Measurements from ENCODE around the gene IFNAR2.
"Not testable (repeated sequence)": the region's sequence is repeated elsewhere in the genome, so short reads cannot be mapped to it uniquely, and the experiment has no call there.

IFNAR2 gene

DNA sequence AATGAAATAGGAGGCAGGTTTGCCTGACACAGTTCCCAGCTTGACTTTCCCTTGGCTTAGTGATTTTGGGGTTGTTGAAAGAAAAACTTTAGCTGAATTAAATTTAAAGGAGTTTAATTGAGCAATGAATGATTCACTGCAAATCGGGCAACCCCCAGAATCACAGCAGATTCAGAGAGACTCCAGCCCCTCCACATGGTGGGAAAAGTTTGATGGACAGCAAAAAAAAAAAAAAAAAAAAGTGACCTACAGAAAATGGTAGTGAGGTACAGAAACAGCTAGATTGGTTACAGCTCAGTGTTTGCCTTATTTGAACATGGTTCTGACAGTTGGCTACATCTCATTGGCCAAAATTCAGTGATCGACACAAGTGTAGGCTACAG, 12.6 kb upstream of the IFNAR2 start:
- no peak for DNase-seq (ENCODE audit: low read depth)

DNA sequence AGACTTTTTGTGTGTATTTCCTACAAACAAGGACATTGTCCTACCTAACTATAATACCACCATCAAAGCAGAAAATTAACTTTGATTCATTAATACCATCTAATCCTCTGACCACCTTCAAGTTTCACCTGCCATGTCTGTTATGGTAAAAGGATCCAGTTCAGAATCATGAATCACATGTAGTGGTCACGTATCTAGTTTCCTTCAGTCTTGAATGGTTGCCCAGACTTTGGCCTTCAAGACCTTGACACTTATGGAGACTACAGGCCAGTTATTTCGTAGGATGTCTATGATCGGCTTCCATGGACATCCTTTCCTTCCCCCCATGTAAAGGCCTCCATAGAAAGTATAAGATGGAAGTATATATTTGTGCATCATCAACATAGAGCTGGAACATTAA, 10.4 kb upstream of the IFNAR2 start:
- no peak for DNase-seq (ENCODE audit: low read depth)

DNA sequence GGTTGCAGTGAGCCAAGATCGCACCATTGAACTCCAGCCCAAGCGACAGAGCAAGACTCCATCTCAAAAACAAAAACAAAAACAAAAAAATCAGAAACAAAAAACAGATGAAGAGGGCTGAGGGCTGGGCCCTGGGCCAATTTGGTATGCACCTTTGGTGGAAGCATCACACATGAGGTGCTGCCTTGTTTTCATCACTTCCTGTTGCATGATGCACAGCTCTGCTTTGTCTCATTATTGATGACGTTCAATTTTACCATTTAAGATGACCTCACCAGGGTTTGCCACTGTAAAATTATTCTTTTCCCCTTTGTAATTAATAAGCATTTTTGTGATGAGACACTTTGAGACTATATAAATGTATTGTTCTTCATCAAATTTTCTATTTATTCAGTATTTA, 9.8 kb upstream of the IFNAR2 start:
- DNase-seq (ENCODE audit: low read depth): no peak

DNA sequence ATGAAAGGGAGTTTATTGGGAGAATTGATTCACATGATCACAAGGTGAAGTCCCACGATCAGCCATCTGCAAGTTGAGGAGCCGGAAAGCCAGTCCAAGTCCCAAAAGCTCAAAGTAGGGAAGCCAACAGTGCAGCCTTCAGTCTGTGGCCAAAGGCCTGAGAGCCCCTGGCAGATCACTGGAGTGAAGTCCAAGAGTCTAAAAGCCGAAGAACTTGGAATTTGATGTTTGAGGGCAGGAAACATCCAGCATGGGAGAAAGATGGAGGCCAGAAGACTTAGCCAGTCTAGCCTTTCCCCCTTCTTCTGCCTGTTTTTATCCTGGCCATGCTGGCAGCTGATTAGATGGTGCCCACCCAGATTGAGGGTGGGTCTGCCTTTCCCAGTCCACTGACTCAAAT, 4.4 kb upstream of the IFNAR2 start:
- not testable (repeated sequence) for DNase-seq (ENCODE audit: low read depth)

DNA sequence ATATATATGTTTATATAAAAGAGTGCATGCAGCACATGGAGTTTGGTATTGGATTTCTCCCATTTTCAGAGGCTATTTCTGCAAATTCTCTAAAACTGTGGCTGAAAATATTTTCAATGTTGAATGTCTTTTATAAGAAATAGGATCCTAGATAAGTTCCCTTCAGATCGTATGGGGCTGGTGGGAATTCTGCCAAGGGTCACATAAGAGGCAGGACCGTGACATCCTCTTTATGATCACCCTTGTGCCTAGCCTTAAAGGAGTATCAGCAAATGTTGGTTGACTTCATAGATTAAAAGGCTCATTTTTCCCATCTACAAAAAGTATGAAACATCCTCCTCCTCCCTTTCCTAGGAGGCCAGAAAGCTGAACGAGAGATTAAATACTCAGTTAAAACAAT, 1.3 kb upstream of the IFNAR2 start:
- DNase-seq (ENCODE audit: low read depth): no peak

DNA sequence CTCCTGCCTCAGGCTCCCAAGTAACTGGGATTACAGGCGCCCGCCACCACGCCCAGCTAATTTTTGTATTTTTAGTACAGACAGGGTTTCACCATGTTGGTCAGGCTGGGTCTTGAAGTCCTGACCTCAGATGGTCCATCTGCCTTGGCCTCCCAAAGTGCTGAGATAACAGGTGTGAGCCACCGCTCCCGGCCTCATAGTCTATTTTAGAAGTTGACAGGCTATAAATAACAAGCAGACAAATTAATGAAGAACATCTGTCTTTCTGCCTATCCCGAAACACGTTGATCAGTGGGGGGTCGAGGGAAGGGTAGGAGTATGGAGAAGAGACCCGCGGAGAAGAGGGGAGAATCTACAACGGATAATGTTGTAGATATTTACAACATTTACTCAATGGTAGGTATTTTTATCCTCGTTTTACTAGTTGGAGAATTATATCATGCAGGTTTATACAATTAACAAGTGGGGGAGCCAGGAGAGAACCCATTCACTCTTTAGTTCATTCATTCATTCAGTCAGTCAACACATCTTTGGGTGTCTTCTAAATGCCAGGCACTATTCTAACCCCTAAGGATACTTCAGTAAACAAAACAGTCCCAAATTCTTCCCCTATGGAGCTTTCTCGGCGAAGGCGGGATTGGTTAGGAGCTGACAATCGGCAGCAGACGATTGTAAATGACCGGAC, 497 bp upstream of the IFNAR2 start:
- no peak for DNase-seq (ENCODE audit: low read depth)

DNA sequence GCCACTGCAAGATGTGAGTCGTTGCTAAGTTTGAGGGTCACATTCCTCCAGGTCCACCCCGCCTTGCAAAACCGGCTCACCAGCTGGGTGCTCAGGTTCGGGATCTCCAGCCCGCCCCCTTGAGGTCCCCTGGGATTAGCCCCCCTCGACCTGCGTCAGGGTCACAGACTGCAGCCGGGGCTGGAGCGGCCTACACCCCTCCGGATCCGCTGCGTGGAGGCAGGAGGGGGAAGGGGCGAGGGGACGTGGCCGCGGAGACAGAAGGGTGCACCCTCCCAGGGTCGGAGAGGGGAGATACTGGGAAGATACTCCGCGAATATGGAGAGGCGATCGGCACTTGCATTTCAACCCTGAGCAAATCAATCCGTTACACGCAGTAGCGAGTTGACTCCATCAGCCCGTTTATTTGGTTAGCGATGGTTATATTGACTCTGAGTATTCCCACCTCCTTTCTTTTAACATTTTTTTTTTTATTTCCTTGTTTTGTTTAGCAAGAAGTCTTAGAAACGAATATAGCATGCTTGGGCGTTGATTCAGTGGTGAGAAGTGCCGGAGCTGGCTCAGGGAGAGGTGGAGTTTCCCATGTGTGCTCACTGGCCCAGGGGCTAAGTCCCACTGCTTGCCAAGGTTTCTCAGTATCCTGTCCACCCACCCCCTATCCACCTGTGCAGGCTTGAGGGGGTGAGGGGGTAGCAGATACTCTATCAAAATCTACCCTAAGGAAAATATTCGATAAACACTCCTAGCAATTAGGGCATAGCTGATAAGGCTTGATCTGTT, 997 bp downstream of the IFNAR2 start:
- DNase-seq (ENCODE audit: low read depth): peak; percentile 58

DNA sequence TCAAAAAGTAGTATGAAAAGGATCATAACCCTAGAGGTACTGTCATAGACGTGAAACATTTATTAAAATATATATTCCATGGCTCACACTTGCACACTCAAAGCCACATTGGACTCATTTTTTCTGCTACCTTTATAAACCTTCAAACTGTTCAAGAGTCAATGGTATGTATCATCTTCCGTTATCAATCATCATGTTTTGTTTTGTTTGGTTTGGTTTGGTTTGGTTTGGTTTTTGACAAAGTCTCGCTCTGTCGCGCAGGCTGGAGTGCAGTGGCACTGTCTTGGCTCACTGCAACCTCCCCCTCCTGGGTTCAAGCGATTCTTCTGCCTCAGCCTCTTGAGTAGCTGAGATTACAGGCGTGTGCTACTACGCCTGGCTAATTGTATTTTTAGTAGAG, 1.8 kb downstream of the IFNAR2 start:
- DNase-seq (ENCODE audit: low read depth): no peak

DNA sequence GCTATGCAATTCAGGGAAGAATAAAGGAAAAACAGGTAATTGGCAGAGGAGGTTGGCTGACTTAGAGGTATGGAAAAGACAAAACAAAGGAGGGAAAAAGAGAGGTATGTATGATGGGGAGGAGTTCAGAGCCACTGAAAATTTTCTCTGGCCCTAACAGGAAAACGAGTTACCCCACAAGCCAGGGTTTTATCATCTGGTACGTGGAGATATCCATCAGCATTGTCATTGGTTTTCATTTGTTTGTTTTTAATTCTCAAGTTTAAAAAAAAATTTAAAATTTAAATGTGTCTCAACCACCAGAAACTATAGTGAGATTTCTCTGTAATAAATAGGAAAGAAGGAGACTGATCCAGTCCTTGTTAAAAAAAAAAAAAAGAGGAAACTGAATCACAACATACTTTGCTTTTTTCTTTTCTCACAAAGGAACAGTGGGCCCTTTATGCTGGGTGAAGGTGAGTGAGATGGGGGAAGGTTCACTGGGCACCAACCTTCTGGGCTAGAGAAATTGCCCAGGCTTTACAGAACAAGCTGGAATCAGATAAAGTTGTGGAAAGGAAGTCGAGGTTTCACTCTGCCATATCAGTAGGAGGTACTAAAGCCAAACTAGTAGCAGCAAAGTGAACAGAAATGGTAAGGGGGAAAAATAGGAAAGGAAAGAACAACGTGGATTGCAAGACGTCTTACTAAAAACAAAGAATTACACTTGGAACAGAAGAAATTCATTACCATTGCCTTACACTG, 2.7 kb downstream of the IFNAR2 start:
- DNase-seq (ENCODE audit: low read depth): no peak

DNA sequence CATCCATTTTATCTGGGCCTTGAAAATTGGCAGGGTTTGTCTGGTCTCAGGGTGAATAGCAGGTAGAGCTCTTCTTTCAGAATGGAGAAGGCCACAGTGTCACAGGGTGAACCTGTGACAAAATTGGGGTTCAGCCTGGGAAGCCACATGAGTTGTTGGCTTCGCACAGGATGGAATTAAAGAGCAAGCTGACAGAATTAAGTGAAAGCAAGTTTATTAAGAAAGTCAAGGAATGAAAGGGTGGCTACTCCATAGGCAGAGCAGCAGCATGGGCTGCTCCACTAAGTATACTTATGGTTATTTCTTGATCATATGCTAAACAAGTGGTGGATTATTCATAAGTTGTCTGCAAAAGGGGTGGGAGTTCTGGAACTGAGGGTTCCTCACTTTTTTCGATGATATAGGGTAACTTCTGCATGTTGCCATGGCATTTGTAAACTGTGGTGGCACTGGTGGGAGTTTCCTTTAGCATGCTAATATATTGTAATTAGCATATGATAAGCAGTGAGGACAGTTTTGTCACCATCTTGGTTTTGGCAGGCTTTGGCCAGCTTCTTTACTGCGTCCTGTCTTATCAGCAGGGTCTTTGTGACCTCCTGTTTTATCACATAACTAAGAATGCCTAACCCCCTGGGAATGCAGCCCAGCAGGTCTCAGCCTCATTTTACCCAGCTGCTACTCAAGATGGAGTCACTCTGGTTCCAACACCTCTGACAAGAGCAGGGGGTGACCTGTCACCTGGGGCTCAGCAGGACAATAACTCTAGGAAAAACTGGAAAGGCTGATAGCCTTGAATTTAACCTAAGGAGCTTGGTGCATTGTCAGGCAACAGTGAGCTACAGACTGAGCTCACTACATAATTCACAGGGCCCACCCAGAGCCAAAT, 5.1 kb downstream of the IFNAR2 start:
- no peak for DNase-seq (ENCODE audit: low read depth)

DNA sequence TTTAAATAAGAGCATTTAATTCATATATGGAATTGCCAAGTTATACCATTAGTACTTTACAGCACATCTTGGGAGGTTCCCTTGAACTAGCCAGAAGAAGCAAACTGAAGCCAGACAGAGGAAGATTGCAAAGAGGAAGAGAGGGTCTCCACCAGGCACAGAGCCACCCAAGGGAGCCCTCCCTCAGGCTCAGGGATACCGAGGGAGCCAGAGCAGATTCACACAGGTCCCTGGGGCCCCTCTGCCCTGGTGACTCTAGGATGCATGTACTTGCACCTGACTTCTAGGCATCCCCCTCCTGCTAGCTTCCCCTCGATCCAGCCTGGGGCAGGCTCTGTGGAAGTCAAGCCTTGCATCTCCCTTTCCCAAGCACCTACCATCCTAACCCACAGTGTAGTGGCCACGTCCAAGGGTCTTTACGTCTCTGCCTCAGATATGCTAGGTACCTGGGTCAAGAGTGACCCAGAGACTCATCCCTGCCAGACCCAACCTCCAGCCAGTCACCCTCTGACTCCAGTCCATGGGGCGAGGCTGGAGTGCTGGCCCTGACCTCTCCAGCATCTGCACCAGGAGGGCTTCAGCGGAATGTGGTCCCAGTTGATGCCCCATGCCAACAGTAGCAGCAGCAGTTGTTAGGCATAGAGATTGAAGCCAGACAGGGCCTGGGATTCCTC, 6.4 kb downstream of the IFNAR2 start:
- no peak for DNase-seq (ENCODE audit: low read depth)

DNA sequence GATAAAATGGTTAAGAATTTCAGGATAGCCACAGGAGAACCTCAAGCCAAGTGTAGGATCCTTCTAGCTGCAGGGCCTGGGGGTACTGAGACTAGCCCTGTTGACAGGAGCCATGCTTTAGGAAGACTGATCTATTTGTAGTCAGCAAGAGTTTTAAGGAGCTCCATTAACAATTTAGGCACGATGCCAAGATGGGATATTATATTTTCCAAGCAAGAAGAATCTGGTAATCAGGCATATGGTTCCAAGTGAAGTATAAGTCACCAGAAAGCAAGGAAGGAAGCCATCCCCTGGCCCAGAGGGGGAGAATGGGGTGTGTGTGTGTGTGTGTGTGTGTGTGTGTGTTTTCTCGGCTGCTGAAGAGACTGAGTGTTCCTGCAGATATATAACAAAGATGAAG, 7.0 kb downstream of the IFNAR2 start:
- DNase-seq (ENCODE audit: low read depth): no peak

DNA sequence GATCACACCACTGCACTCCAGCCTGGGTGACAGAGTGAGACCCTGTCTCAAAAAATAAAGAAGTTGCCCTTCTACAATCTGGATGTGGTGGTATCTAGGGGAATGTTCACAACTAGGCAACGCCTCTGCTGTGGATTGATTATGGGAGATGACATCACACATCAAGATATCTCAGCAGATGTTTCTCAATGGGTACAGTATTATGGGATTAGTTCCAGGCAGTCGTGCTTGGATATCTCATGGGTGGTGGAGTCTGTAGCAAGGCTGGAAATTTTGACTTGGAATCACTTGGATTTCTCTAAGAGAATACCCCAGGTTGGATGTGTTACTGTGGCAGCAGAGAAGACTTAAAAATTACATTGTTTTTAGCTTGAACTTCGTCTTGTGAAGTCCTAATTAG, 7.7 kb downstream of the IFNAR2 start:
- peak; percentile 41 for DNase-seq (ENCODE audit: low read depth)

DNA sequence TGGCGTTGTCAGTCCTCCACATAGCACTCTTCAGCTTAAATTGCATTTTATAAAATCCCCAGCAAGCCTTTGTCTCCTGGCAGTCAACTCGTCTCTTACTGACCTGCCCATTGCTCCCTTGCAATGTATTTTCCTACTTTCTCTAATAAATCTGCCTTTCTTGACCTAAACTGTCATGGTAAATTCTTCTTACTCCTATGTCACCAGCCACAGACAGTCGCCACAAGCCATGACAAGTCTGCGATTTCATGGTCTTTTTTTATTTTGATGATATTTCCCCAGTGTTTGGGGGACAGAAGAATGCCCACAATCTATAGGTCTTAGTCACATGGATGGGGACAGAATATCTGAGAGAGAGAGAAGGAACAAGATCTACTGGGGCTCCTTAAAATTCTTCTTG, 8.4 kb downstream of the IFNAR2 start:
- DNase-seq (ENCODE audit: low read depth): no peak

DNA sequence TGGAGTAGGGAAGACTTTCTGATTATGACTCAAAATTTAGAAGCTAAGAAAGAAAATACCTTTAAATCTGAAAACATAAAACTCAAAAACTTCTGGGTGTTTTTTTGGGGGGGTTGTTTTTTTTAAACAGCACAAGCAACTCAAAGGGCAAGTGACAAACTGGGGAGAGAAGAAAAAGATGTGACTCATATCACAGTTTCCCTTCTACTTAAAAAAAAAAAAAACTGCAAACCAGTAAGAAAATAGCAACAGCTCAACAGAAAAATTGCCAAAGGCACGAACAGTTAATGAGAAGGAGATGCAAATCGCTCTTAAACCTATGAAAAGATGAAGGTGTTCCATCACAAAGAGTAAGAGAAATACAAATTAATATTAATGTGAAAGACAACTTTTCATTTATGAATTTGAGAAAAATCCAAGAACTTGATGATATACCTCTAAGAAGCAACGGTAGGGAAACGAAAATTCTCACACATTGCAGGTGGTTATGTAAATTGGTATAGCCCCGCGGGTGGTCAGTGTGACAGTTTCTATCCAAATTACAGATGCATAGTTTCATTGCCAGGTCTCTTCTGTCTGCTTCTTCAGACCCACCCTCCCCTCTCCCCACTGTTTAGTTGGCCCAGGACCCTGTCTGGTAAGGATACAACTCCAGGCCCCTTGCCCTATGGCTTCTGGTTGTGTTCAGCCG, 9.0 kb downstream of the IFNAR2 start:
- DNase-seq (ENCODE audit: low read depth): no peak

DNA sequence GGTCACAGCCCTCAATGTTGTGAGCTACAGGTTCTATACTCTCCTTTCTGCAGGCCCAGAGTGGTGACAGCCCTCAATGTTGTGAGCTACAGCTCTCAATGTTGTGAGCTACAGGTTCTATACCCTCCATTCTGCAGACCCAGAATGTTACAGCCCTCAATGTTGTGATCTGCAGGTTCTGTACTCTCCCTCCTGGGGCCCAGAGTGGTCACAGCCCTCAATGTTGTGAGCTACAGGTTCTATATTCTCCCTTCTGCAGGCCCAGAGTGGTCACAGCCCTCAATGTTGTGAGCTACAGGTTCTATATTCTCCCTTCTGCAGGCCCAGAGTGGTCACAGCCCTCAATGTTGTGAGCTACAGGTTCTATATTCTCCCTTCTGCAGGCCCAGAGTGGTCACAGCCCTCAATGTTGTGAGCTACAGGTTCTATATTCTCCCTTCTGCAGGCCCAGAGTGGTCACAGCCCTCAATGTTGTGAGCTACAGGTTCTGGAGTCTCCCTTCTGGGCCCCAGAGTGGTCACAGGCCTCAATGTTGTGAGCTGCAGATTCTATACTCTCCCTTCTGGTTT, 9.9 kb downstream of the IFNAR2 start:
- DNase-seq (ENCODE audit: low read depth): not testable (repeated sequence)

DNA sequence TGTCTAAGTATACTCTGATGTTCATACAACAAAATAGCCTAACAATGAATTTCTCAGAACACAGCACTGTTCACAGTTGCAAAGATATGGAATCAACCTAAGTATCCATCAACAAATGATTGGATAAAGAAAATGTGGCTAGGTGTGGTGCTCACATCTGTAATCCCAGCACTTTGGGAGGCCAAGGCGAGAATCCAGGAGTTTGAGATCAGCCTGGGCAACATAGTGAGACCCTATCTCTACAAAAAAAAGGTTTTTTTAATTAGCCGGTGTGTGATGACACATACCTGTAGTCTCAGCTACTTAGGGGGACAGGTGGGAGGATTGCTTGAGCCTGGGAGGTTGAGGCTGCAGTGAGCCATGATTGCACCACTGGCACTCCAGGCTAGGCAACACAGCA, 10.7 kb downstream of the IFNAR2 start:
- DNase-seq (ENCODE audit: low read depth): no peak

DNA sequence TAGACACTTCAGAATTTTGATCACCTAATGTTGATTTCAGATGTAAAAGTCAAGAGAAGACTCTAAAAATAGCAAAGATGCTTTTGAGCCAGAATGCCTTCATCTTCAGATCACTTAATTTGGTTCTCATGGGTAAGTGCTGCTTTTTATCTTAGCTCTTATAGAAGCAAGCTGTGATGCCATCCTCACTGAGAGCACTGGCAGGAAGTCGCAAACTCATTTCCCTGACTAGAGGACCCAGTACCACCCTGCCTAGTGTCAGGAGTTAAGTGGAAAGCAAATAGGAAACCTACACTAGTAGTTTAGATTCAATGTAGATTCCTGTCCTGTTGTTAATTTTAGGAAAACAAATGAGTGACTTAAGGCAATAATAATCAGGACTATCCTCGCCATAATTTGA, 12.1 kb downstream of the IFNAR2 start:
- no peak for DNase-seq (ENCODE audit: low read depth)

DNA sequence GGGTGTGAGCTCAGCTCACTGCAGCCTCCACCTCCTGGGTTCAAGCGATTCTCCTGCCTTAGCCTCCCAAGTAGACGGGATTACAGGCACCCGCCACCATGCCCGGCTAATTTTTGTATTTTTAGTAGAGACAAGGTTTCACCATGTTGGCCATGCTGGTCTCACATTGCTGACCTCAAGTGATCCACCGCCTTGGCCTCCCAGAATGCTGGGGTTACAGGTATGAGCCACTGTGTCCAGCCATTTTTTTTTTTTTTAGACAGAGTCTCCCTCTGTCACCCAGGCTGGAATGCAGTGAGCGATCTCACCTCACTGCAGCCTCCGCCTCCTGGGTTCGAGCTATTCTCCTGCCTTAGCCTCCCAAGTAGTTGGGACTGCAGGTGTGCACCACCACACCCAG, 13.1 kb downstream of the IFNAR2 start:
- DNase-seq (ENCODE audit: low read depth): not testable (repeated sequence)

DNA sequence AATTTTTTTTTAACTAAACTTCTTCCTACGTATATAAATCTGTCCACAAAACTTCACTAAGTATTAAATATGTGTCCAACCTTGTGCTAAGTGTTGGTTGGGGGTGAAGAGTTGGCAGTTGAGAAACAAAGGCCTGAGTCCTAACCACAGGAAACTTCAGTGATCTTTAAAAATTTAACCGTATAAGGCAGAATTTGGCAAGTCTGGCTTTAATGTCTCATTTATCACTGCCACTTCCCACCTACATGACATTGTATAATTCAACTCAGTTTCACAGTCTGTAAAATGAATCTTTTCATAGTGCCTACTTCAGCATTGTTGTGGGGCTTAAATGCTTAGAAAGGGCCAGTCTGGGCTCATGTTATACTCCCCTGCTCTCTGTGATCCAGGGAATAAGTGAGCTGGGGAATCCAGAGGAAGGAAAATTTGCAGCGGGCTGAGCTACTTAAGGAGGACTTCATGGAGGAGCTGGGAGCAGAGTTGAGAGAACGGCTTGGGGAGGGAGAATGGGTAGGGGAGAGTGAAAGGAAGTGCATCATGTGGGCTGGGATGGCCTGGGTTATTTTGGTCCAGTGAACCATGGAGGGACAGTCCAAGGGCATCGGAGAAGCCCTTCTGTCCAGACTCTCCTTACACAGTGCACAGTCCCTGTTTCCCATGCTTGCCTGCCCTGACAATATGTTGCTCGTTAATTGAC, 14.5 kb downstream of the IFNAR2 start:
- no peak for DNase-seq (ENCODE audit: low read depth)
